Fibroblast of skin of left quadriceps (primary cell): ENCODE data around the gene GLRX5.
A peak's percentile ranks its signal among the peaks of the same experiment; 100 is the strongest.

Source experiments
- DNase-seq, 2 experiments: peaks; one replicate each; pipeline ENCODE4 v3.0.0-alpha.2; 2013; ENCODE audit warnings: low read depth in 2 of 2

Gene GLRX5

DNA sequence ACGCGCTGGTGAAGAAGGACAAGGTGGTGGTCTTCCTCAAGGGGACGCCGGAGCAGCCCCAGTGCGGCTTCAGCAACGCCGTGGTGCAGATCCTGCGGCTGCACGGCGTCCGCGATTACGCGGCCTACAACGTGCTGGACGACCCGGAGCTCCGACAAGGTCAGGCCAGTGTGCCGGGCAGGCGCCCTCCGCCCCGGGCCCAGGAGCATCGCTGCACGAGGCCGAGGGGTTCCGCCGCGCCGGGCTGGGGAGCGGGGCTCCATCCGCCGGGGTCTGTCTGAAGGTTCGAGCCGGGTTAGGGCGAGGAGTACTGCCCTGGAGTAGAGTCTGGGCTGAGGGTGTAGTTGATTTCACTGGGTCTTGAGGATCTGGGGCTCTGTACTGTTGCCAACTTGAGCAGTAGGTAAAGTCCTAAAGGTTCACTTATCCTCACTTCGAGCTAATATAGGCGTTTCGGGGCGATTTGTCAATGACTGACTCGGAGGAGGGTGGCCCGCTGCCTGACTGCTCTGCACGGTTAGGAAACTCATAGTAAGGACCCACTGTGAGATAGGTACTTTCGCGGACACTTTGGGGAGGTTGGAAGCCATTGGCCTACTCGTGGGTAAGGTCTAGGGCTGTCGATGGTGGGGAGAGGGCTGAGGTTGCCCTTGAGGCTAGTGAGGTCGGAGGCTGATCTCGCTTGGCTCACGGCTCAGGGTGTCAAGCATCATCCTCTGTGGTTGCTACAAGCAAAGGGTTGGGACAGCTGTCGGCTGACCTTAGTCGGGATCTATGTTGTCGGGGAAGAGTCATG lies 574 bp downstream of the GLRX5 start:
- no peak for DNase-seq

GRCh38 chr14:95536036-95536593 lies 1.3 kb downstream of the GLRX5 start:
- DNase-seq, result no peak

GRCh38 chr14:95536671-95537070 lies 1.8 kb downstream of the GLRX5 start:
- no peak for DNase-seq

DNA sequence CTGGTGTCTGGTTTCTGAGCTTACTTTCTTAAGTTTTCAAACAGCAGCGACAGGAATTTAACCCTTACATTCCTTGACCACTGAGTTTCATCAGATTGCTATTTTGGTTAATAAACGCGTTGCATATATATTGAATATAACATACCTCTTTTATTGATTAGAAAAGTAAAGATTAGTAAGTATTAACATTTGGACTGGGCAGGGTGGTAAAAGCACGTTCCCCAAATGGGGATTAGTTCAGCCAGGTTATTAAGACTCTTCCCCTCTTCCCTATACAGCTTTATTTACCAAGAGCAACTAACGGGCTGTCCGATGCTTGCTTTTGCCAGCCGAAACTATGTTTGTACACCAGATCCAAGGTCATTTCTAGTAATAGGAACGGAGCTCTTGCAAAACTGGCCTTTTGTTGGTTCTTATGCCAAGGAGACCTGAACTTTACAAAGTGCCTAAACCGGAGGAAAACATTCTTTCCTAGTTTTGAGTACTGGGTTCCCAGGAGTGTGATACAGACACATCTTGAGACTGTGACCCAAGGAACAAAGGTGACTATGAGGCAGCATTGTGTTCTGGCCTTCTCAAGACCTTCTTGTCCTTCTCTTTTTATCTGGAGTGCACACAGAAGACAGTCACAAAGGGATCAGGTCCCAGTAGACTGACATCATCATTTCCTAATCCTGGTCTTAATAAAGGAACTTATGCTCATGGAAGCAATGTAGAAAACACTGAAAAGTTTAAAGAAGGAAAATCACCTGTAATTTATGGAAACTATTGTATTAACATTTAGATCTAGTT lies 2.6 kb downstream of the GLRX5 start:
- no peak for DNase-seq

DNA sequence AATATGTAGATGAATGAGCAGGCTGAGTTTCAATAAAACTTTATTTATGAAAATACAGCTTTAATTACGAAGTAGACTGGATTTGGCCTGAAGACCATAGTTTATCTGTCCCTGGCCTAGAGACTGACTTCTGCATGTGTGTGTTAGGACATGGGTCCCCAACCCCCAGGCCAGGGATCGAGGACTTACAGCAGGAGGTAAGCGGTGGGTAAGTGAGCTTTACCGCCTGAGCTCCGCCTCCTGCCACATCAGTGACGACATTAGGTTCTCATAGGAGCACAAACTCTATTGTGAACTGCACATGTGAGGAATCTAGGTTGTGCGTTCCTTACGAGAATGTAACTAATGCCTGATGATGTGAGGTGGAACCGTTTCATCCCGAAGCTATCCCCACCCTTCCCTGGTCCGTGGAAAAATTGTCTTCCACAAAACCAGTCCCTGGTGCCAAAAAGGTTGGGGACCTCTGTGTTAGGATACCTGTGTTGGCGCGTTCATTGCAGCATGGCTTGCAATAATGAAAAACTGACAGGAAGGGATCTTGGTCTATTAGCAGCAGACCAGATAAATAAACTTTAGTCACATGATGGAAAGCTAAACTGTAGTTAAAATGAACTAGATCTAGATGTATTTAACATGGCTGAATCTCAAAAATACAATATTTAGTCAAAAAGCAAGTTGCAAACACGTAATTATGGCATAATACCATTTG lies 4.1 kb downstream of the GLRX5 start:
- no peak for DNase-seq

- no peak for DNase-seq
These were observed 5.5 kb downstream of the GLRX5 start for GRCh38 chr14:95540236-95540855.

- DNase-seq, result no peak
These were observed 6.5 kb downstream of the GLRX5 start for GRCh38 chr14:95541346-95541745.

DNA sequence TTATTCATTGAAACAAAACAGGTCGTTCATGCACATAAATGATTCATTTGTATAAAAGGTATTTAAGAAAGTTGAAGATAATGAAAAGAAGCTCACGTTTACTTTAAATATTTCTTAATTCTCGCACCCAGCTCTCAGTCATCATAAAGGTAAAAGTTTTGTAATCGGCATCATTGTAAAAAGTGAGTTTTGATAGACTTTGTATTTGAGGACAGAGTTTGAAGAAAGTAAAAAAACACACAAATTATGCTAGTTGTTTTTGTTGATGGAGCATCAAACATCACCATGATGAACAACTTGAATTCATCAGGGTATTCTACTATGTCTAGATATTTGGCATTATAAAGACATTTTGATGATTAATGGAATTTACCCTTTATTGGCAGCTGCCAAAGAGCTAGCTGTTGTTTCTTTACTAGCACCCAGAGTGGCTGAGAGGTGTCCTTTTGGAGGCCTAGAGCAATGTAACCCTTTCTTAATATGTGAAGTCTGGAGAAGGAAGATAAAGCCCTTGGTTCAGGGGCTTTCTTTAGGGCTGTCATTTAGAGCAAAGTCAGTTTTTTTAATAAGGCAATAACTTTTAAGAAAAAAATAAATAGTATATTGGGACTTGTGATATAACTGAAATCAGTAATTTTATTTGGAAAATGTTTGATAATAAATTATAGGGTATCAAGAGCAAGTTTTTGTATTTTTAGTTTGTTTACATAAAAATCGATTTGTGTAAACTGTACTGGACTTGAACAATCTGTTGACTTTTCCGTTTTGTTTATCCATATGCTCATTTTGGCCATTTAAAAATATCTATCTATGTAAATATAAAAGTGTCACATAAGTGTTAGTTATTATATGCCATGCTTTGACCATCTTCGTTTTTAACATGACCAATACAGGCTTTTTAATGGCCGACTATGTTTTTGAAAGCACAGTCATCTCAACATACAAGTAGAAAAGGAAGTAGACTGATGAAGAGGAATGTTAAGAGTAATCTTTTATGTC lies 7.4 kb downstream of the GLRX5 start:
- DNase-seq, result no peak

DNA sequence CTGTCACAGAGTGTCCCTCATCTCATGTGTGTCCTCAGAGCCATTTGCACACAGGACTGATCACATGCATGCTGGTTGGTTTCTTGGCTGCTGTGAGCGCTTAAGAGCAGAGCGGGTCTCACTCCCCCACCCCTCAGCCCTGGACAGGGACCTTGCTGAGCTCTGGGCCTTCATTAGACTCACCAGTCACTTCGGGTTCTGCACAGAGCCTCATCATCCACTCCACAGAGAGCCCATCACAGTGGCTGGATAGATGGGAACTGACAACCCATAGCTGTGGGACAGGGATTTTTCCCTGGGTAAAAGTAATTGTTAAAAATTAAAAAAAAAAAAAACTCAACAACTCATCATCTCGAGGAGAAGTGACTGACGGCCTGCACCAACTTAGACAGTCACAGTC lies 8.2 kb downstream of the GLRX5 start:
- no peak for DNase-seq

GRCh38 chr14:95544588-95544987 lies 9.7 kb downstream of the GLRX5 start:
- DNase-seq, result no peak

- peak; percentile 43 to 58 for DNase-seq
These were observed 10.8 kb downstream of the GLRX5 start for GRCh38 chr14:95545515-95546168.

GRCh38 chr14:95547272-95547625 lies 12.4 kb downstream of the GLRX5 start:
- DNase-seq, result no peak

DNA sequence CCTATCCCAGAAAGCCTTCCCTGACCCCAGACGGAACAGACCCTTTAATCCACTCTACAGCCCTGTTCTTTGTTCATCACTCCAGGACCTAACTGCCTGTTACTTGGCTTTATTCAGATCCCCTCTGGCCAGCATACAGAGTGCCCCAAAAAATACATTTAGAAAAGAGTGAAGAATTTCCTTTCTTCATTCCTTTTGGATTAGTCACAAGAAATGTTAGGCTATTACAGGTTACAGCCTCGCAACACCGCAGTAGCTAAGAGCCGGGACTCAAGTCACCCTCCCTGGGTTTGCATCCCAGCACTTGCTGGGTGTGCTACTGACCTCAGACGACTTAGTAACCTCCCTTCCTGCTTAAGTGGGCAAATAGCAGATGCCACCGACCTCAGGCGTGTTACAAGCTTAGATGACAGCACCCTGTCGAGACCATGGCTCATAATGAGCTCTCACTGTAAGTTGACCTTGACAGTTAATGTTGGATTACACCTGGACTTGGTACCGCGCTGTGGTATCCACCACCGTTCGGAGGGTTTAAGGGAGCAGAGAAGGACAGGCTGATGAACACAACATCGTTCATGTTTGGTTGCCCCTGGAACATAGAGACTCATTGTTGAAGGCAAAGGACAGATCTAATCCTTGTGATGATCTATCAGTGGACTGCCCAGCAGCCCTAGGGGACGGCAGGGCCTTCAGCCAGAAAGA lies 12.9 kb downstream of the GLRX5 start:
- no peak for DNase-seq

- no peak for DNase-seq
These were observed 13.6 kb downstream of the GLRX5 start for GRCh38 chr14:95548328-95548929.

DNA sequence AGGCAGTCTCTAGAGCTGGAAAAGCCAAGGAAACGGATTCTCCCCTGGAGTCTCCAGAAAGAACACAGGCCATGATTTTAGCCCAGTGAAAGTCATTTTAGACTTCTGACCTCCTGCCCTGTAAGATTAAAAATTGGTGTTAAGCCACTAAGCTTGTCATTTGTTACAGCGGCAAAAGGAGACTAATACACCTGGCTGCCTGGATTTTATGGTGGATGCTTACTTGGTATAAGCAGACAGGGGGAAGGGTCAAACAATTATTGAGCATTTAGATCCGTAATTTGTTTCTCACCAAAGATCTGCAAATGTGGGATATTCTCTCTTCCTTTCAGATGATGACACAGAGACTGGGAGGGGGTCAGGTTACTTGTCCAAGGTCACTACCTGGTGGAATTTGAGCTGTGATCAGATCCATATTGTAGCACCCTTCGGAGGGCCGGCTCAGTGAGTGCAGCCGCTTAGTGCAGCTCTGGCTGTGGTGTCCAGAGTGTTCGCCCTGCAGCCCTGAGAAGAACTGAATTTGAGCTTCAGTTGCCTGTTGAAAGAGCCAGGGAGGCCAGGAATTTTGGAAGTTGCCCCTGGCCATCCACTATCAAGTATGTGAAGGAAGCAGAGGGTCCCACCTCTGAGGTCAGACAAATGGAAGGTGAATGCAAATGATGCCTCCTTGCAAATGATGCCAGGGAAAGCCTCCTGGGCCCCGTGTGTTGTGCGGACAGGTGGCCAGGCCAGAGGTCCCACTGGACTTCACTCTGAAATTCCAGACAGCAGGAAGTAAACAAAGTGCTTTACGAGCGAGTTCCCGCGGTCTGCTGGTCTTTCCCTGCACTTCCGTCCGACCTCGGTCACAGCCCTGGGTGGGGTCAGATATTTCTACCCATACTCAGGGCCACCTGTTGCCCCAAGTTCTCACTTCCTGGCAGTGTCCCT lies 15.1 kb downstream of the GLRX5 start:
- no peak for DNase-seq

DNA sequence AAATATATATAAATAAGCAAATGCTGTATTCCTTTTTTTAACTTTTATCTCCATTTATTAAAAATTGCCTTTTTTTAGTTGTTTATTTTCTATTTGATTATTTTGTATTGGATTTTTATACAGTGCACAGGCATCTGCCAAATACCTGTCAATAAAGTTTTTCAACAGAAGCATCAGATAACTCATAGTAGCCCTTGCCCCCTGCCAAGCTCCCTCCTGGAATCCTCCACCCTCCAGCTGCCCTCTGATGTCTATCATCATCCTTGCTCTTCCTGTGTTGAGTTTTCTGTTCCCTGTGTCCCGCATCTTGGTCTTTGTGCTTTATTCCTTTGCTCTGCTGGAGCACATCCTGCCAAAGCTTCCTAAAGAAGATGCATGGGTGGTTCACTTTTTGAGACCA lies 16.6 kb downstream of the GLRX5 start:
- DNase-seq, result no peak

DNA sequence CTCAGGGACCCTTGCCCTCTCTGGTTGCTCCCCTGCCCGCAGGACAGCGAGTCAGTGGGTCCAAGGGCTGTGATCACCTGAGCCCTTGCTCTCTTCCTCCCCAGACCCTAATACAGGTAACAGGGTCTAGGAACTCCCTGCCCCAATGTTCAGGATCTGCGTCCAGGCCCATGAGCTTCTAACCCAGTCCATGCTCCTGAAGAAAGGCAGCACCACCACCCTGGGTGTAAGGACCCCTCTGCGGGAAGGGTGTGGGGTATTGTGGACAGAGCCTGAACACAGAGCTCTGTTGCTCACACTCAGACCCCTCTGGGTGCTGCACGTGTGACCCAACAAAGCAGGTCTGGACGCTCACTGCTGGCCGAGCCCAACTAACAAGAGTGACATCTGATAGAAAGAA lies 18.3 kb downstream of the GLRX5 start:
- no peak for DNase-seq

GRCh38 chr14:95555053-95555452 lies 20.2 kb downstream of the GLRX5 start:
- no peak for DNase-seq
